Astrocyte of the hippocampus (primary cell): Measurements from ENCODE around the gene NREP.

Experiments
- DNase-seq: peaks from one replicate; pipeline ENCODE4 v3.0.0; 2011; ENCODE audit warnings: low read depth, low spot score

Gene NREP

DNA sequence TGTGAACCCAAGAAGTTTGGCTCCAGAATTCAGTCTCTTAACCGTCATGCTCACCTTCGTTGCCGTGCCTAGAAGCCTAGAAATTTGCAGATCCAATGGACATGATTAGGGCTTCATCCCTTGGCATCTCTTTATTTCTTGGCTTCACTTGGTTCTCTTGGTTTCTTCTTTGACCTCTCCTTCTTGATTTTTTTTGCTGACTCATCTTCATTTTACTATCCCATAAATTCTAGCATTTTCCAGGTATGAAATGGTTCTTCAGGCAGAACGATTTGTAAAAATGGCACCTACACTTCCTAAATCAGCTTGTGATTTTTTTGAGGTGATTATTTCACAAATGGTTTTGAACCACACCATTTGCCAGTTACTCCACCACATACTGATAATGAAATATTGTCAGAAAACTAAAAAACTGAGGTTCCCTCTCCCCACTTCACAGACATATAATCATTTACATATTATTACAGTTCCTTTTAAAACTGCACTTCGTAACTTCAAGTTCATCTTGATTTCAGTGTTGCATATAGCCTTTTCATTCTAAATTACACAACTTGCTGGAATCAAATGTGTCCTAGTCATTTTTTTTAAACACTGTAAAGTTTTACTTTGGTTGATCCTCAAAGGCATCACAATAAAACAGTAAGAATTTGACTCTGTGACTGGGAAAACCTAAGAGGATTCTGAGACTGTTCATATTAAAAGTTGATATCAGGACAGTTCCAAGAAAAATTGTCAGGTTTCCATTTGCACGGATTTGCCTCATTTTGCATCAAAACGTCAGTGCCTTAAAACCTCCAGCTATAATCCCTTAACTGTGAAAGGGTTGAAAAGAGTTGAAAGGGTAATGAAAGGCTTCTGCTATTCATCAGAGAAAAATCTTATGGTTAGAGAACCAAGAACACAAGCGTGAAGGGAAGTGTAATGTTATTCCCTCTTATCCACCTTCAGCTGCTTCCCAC, 8.9 kb upstream of the NREP start:
- no peak for DNase-seq

DNA sequence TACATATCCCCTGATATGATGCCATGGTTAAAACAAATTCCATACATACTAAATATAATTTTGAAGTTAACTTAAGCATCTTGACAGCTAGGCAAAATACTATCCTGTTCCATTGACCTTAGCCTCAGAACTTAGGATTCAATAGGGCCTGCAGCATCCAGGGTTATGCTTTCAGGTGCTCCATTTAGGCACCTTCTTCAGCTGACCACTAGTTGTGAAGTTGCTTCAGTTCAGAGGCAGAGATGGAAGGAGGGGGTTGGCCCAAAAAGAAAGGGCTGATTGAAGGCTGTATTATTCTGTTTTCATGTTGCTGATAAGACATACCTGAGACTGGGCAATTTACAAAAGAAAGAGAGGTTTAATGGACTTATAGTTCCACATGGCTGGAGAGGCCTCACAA, 7.0 kb upstream of the NREP start:
- no peak for DNase-seq

DNA sequence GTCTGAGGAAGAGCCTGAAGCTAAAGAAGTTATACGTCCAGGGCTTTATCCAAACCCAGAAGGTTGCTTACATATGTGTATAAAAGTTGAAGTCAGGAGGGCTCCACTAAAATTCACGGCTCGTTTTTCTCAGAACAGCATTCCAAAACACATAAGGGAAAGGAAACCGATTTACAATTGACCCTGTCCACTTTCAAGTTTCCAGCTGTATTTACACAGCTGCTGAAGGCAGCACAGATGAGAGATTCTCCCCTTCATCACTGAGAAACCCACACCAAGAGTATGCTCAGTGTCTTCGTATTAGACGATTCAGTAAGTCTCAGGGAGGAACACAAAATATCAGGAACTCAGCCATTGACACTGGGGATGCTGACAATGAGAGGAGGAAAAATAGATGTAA, 5.9 kb upstream of the NREP start:
- DNase-seq = no peak

DNA sequence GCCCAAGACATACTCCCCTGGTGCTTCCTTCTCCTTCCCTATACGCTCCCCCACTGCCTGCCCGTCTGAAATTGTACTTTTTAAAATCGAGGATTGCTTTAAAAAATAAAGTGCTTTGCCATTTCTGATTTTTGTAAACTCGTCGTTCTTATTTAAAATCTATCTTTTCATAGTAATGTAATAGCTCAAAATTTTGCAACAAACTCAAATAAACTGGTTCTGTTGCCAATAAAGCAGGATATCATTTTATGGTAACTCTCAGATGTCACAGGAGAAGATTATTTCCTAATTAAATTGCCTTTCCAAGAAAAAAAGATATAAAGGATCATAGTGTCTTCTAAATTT, 1.3 kb upstream of the NREP start:
- DNase-seq = no peak

DNA sequence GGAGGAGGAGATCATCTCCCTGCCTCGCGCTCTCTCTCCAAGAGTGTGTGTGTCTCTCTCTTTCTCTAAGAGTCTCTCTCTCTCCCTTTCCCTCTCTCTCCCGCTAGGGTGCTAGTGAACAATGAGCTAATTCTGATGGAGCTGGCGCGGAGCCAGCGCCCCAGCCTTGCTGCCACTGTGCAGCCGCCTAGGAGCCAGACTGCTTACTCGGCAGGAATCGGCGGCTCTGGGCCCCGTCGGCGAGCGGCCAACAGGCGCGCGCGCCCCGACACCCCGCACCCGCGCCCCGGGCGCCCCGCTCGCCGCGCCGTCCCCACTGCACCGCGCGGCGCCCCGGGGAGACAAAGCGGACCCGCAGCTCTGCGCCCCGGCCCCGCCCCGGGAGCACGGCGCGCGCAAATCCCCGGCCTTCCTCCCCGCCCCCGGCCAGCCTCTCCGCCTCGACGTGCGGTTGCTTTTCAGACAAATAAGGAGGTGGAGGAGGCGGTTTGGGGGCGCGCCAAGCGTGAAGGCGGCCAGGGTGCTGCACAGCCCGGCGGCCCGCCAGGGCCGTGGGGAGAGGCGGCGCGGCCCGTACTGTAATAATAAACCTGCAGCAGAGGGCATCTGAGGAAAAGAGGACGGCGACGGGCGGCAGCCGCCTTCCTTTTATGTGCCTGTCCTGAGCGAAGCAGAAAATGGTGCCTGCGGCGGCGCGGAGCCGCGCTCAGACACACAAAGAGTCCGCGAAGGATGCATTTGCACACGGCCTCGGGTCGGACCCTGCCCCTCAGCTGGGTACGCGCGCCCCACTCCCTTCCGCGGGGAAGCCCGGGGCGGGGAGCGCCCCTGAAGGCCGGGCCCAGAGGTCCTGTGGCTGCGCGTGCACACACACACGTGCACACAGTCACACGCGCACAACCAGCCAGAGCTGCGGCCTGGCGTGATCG, 625 bp upstream of the NREP start:
- peak; percentile 99 for DNase-seq

DNA sequence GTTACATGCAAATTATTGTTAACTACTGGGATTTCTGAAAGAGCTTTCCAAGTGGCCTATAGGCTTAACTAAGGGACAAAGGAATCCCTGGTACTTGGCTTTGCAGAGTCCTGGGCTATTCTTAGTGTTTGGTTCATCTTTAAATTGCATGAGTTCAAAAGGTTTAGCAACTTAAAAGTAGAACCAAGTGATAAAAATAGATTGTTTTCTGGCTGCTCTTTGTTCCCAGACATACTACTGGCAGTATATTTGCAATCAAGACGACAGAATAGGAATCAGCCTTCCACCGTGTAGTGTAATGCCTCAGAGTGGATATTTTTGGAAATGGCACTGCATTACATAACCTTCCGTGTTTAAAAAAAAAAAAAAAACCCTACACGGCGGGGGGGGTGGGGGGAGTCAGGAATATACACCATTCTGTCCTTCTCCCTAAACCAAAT, 1.0 kb downstream of the NREP start:
- peak; percentile 65 for DNase-seq

DNA sequence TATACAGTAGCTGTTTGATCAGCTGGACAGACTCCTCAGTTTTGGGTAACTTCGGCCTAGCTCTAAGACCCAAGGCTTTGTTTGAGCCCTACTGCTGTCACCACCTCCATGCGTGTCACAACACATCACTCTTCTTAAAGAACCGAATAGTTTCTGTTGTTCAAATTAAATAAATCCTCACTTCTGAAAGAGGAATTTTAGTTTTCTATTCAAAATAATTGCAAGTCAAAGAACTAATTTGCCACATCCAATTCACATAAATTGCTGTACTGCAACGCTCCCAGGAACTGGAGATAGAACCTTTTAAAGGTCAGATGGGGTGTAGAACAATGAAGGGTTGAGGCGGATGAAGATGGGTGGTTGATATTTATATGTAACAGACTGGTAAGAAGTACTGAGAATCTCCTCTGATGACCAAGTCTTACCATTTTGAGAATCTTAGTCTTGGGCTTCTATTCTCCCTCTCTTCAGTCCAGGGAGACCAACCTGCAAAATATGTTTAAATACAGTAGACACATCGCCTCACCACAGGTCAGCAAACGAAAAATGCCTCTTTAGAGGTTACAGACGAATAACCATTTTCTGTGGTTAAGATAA, 1.6 kb downstream of the NREP start:
- no peak for DNase-seq

DNA sequence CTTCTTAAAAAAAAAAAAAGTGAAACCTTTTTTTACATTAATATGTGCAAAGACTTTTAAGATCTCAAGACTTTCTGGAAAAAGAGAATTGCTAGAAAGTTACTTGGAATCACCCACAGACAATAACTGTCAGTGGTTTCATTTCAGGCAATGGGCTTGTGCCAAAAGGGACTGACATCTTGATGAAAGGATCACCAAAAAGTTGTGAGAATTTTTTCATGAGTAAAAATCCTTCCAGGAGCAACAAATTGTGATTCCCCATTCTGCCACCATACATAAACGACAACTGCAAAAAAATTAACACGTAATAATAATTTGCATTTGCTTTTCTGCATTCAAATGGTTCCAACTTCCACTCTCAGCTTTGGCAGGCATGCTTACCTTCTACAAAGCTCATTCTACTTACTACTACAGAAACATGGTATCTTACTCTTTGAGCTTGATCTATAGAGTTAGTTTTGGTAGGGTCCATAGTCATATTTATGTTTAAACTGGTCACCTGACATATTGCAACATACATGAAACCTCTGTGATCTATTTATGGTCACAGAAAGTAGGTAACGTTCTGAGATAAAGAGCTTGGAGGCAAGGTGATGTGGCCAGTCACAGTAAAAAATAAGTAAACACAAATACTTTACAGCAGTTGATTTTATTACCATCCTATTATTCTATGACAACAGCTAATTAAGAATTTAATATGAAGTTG, 3.0 kb downstream of the NREP start:
- DNase-seq = no peak

DNA sequence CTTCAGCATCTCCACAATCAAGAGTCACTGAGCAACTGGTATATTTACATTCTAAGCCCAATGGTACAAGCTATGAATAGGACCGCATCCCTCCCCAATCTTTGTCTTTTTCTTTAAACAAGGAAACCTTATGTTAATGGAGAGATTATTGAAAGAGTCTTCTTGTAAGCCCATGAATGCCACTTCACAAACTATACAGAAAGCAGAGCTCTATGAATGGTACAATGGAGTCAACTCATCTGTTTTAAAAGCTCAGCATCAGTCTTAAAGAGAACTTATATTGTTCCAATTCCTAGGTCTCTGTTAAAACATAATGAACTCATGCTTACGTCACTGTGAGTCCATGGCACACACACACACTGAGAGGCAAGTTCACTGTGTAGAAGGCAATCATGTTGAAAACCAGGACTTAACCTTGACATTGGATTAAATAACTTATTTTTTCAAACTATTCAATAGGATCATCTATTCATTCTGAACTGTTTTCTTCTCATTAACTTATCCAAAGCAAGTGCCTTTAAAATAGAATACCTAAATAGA, 4.5 kb downstream of the NREP start:
- no peak for DNase-seq

DNA sequence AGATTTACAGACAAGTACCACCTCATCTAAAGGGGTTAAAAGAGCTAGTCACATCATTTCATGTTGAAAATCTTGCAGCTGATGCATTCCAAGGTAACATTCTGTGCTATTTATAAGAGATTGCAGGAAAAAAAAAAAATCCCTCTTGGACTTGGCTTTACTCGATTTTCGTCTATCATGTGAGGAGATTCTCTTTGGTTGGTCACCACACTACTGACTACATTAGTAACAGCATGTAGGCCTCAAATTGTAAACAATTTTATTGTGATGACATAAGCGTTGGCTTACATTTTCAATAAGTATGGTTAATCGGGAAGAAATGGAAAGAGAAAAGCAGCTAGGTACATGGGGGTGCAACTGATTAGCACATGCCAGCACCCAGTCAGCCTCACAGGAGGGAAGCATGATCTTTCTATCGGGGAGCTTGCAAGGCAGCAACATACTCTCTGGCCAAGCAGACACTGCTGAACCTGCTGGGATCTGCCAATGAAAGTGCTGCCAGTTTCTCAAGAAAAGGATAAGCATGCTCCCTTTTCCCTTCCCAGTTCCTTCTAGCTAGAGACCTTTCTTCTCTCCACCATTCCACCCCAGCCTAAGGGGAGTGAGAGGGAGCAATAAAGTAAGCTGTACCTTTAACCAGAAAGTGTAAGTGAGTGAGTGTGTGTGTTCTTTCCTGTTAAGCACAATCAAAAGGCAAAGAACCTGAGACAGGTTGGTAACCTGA, 7.5 kb downstream of the NREP start:
- no peak for DNase-seq

DNA sequence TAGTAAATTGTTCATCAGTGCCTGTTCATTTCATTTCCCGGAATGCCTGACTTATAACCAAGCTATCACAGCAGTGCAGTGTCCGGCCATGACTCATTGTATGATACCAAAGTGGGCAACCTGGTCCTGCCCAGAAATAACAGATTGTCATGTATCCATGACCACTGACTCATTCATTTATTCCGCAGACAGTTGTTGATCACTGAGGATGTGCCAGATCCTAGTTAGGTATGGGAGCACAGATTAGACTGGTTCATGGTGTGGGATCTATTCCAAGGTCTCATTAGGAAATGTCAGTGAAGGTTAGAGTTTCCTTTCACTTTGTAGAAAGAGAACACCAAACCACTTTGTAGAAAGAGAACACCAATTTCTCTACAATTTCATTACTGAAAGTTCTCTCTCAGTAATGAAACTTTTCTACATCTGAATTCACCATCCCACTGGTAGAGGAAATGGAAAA, 8.7 kb downstream of the NREP start:
- DNase-seq = peak; percentile 86

DNA sequence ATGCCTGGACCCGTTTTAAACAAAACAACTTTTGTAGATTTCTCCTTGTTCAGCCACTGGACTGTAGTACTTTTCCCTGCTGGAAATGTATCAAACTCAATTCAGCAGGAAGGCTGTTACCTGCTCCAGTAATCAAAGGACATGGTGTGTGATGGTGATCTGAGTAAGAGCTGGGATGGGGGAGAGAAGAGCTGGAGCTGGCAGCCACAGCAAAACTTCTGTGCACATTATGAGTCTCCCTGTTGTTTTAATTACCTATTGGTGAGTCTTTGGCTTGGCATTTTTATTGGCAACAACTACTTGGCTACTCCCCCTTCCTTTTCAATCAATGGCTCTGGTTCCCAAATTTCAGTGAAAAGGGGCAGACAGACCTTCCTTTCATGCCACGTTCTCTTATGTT, 9.7 kb downstream of the NREP start:
- DNase-seq = peak; percentile 52

DNA sequence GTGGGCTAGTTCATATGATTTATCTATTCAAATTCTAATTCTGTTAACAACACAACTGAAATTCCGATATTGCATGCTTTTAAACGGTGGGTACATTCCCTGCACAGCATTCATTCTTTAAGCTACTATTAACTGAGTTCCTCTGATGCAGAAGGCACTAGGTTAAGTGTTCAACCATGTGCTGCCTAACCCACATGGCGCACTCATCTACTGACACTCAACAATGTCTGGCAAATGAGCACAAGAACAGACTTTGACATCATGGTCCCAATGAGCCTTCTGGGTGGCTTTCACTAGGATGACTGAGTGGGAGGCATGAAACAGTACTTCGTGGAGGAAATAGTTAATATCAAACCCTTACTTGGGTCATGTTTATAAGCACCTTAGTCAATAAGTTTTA, 10.2 kb downstream of the NREP start:
- no peak for DNase-seq

DNA sequence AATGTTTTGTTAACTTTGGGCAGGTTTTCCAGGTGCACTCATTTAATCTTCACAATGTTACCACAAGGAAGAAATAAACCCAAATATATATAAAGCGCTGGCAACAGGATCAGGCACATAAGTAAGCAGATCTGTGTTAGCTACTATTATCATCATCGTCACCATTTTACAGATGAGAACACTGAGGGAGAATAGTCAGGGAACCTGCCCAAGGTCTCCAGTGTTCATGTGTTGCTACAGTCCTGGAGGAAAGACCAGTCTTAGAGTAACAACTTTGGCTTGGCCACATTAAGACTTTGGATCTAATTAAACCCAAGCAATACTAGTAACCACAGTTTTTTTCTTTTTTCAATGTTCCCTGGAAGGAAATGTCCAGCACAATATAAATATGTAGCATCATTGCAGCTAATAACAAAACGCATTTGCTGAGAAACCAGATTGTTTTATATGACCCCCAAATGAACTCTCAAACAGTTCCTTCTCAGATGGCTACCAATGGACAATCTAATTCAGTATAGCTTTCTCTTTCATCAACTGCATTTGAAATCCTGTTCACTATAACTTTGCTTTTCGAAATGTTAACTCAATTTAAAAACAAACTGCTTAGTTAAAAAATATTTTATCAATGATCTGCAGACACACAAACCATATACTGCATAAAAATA, 11.8 kb downstream of the NREP start:
- no peak for DNase-seq

DNA sequence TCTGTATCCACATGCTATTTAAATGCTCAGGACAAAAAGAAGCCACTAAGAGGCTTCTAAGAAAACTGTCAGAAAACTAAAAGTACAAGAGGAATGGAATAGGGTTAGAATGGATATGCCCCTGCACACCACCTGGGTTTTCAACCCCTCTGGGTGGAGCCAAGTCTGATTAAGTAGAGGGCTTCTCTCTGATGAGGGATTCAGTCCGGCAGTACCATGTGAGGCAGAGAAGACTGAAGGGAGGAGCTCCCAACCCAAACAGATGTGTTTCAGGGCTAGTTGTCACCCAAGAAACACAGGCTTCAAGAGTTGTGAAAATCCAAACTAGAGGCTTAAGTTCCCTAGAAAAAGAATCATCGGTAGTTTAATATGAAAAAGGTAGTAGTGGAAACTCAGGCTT, 12.5 kb downstream of the NREP start:
- DNase-seq = no peak

DNA sequence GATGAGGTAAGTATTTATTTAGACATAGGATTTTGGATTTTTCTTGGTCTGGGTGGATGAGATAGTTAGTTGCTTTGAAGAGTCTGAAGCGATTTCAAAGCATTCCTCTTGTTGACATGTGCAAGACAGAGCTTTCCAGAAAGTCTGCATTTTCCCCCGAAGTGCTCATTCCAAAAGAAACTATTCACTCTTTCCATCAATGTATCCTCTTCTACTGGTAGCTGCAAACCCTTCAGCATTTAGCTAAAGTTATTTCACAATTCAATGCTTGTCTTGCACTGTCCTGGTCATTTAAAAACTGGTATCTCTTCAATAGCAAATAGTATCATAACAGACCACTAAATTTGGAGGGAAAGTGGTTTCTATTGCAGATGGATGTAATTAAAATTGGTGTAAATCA, 13.0 kb downstream of the NREP start:
- DNase-seq = no peak

DNA sequence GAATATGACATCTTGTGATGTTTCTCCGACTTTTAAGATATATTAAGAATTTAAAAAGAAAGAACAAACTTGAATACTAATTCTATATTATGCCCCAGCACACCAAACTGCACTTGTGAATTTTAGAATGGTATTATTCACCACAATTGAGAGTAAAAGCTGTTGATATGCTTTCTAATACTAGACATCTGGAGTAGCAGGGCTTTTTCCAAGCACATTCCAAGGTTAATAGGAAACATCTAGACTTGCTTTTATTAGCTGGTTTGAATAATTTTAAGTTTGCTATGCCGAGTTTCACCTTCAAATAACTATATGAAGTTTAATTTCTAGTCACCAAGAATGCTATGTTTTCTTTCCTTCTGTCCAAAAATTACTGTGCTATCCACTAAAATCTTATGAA, 13.5 kb downstream of the NREP start:
- DNase-seq = no peak

DNA sequence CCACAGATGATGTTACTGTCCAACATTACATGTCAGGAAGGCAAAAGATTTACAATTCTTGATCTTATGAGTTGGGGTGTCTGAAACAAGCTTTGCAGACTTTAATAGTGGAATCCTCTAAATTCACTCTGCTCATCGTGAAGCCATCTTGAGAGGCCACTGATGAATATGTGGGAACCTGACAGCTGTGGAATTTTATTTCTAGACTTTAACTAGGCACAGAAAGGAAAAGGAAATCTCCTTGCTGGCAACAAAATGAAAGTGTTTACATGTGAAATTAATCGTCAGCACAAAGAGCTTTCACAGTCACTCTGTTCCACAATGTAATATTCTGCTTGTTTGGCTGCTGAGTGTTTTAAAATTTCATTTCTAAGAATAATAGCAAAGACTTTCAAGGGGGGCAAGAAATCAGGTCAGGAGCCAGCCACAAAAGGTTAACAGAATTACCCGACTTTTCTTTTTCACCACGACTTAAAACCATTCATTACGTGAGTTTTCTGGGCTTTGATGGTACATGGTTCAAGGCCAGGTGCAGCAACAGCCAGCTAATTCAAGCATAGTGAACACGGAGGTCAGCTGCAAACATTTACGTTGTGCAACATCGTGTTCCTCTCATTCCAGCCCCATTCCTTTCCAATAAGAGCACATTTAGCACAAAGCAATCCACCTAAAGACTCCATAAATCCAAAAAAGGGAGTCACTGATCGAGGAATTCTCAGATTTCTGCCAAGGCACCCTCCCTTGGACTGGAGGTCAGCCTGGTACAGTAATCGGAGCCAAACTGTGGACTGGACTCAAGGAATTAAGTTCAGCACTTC, 14.6 kb downstream of the NREP start:
- DNase-seq = peak; percentile 84

DNA sequence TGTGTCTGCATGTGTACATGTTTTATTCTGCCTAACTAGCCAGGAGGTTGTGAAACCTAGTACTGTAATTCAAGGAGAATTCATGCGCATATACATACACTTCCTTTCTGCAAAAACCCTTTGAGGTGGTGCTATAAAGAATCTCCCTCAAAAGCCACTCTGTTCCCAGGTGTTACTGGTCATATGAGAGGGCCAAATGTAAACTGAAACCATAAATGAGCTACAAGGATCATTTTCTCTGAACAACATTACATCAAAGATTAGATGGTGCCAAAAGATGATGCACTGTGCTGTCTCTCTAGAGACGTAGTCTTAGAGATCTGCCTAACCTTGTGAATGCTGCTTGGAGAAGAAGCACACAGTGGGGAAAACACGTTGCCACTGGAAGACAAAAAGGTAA, 15.7 kb downstream of the NREP start:
- DNase-seq = no peak
